HAP-1 (cell line): Measurements from ENCODE around the gene TRRAP.

Experiments
- DNase-seq, 2 experiments: peaks; one replicate each; pipeline ENCODE4 v3.0.0-alpha.2; 2016 to 2020; ENCODE audit warnings: low spot score in 2 of 2
- H3K27me3 ChIP-seq: fragments of 250-450 bp; sonication (Bioruptor Pico); 2 replicates; pipeline ENCODE4 v1.5.1; 2020; ENCODE audit warnings: low read depth, mild to moderate bottlenecking, moderate library complexity
- H3K36me3 ChIP-seq: fragments of 250-450 bp; sonication (Bioruptor Pico); replicated peaks from 2 replicates; pipeline ENCODE4 v1.5.1; 2020; ENCODE audit warnings: mild to moderate bottlenecking
- H3K4me1 ChIP-seq: fragments of 250-450 bp; sonication (Bioruptor Pico); 2 replicates; pipeline ENCODE4 v1.5.1; 2020; ENCODE audit warnings: mild to moderate bottlenecking
- H3K4me3 ChIP-seq: fragments of 250-450 bp; sonication (Bioruptor Pico); 2 replicates; pipeline ENCODE4 v1.5.1; 2020; ENCODE audit warnings: mild to moderate bottlenecking, moderate library complexity
- H3K9me3 ChIP-seq: fragments of 250-450 bp; sonication (Bioruptor Pico); 2 replicates; pipeline ENCODE4 v1.5.1; 2020; ENCODE audit warnings: mild to moderate bottlenecking, moderate library complexity
- in situ Hi-C: fragments of 300-500 bp; cut with MboI; formaldehyde crosslinking; loops from 3 replicates; pipeline ENCODE4 v1.14.3; 2020; ENCODE audit warnings: low sequenced_read_pairs, inconsistent platforms, mixed read lengths

The TRRAP gene

DNA sequence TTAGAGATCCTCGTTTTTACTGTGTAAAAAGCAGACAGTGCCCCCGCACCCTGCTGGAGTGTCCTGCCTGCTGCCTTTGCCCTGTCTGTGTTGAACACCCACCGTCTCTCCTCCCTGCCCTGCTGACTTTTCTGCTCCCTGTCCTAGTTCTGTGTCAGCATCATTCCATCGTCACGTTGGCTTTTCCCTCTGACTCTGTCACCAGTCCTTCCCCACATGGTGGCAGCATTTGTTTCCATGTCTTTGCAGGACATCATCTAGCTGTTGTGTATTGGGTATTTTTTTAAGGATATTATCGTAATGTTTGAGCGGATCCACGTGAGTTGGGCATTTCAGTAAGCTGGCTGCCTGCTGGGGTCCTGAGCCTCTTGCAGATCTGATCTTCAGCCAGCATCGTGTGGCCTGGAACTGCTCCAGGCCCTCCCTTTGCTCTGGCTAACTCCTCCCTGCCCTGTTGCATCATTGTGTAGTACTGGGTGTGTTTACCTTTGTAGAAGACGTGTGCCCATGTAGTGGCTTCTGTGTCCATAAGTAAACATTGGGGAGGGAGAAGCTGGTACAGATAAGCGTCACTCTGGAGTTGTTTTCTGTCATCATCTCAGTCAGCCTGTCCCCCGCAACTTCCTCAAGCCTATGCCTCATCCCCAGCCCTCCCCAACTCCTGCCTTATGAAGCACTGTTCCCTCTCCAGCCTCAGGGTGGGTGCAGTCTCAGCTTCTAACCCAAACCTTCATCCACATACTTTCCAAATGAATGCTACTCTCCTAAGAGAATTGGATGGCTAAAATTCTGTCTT lies 44.3 kb downstream of the TRRAP start:
- H3K9me3 ChIP-seq: no peaks in the 10 kb centered on the region
- peaks cover 78% of the 10 kb centered on the region for H3K36me3 ChIP-seq
- H3K4me3 ChIP-seq: no peak overlapping the region
- in situ Hi-C loops: no loop called here
- DNase-seq: no peak
- H3K4me1 ChIP-seq: no peaks in the 10 kb centered on the region
- no peaks in the 10 kb centered on the region for H3K27me3 ChIP-seq

DNA sequence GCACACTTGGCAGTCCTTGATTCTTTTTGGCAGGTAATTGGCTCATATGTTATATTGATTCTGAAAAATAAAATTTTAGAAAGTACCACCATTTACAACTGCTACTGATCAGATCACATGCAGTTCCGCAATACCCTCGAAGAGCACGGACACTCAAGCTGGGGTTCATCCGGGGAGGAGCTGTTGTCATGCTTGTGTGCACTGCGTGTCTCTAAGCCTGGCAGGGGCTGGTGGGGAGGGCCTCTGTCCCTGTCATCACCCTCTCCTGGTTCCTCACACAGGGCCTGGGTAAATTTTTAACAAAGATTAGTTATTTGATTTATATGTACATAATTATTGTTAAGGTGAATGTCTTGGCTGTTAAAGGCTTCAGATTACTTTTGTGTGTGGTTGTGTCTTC lies 45.2 kb downstream of the TRRAP start:
- no peak overlapping the region for H3K4me3 ChIP-seq
- H3K4me1 ChIP-seq: no peaks in the 10 kb centered on the region
- peaks cover 84% of the 10 kb centered on the region for H3K36me3 ChIP-seq
- in situ Hi-C loops: no loop called here
- H3K9me3 ChIP-seq: no peaks in the 10 kb centered on the region
- no peak for DNase-seq
- no peaks in the 10 kb centered on the region for H3K27me3 ChIP-seq

DNA sequence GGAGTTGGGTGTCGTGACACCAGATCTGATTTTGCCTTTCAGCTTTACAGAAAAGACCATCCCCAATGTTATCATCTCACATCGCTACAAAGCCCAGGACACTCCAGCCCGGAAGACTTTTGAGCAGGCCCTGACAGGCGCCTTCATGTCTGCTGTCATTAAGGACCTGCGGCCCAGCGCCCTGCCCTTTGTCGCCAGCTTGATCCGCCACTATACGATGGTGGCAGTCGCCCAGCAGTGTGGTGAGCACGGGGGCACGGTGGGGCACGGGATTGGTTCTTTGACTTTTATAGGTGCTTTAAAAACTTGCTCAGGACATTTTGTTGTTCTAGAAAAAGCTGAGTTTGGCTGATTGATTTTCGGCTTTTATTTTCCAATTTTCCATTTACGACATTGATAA lies 48.8 kb downstream of the TRRAP start:
- Histone ChIP-seq H3K36me3 (peaks cover 87% of the 10 kb centered on the region), H3K9me3 (no peaks in the 10 kb centered on the region), H3K27me3 (no peaks in the 10 kb centered on the region), H3K4me1 (no peaks in the 10 kb centered on the region), H3K4me3 (no peak overlapping the region)
- DNase-seq: no peak
- in situ Hi-C loops: no loop called here

DNA sequence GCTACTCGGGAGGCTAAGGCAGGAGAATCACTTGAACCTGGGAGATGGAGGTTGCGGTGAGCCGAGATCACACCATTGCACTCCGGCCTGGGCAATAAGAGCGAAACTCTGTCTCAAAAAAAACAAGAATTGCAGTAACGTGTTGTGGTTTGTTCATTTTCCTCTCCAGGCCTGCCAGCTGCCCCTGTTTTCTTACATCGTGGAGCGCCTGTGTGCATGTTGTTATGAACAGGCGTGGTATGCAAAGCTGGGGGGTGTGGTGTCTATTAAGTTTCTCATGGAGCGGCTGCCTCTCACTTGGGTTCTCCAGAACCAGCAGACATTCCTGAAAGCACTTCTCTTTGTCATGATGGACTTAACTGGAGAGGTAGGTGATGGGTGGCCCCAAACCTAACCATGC lies 52.1 kb downstream of the TRRAP start:
- peaks cover 88% of the 10 kb centered on the region for H3K36me3 ChIP-seq
- in situ Hi-C loops: no loop called here
- H3K27me3 ChIP-seq: no peaks in the 10 kb centered on the region
- DNase-seq: no peak
- H3K4me1 ChIP-seq: no peaks in the 10 kb centered on the region
- H3K4me3 ChIP-seq: no peak overlapping the region
- no peaks in the 10 kb centered on the region for H3K9me3 ChIP-seq

DNA sequence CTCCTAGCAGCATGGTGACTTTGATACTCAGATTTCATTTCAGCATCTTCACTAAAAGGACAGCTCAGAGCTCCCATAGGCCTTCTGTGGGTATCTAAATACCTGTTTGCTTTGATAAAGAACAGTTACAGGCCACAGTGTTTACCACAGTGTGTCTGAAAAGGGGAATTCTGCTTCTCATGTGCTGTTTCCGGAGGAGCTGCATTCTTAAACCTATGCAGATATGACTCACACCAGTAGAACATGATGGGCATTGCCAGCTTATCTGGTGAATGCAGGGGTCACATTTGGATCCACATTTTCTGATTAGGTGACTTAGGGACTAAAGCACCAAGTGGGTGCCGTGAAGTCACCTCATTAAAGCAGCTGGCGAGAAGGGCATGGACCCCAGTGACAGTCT lies 52.6 kb downstream of the TRRAP start:
- no peak for DNase-seq
- in situ Hi-C loops: no loop called here
- Histone ChIP-seq H3K9me3 (no peaks in the 10 kb centered on the region), H3K27me3 (no peaks in the 10 kb centered on the region), H3K4me3 (no peak overlapping the region), H3K36me3 (peaks cover 88% of the 10 kb centered on the region), H3K4me1 (no peaks in the 10 kb centered on the region)

DNA sequence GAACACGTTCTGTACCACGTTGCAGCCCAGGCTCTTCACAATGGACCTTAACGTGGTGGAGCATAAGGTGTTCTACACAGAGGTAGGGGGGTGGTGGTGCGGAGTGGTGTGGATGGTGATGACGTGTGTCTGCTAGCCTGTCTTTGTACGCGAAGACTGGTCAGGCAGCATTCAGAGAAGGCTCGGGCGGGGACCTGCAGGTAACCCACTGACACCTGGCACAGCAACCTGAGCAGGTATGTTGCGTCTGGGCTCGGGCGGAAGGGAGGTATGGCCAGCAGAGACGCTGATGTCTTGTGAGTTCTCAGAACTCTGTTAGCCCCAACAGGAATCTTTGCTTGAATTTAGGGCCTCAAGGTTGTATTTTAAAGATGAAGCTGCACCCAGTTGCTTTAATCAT lies 55.0 kb downstream of the TRRAP start:
- no peak for DNase-seq
- in situ Hi-C loops: no loop called here
- no peaks in the 10 kb centered on the region for H3K9me3 ChIP-seq
- H3K27me3 ChIP-seq: no peaks in the 10 kb centered on the region
- H3K4me3 ChIP-seq: no peak overlapping the region
- H3K36me3 ChIP-seq: peaks cover 88% of the 10 kb centered on the region
- no peaks in the 10 kb centered on the region for H3K4me1 ChIP-seq

DNA sequence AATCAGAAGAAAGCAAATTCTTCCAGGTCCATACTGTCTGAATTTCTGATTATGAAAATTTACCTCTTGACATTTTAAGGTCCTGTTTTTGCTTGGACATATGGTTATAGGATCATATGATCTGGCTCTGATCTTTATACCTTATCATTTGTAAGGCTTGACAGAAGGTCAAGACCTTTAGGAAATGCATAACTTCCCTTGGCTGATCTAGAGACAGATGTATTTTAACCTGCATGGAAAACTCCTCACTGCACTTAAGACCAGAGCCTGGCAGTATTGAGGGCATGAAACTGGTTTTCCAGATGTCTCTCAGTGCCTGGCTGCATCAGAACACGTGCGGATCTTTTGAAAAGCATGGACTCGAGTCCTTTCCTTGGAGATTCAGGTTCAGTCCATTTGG lies 55.9 kb downstream of the TRRAP start:
- peaks cover 92% of the 10 kb centered on the region for H3K36me3 ChIP-seq
- in situ Hi-C loops: no loop called here
- no peak overlapping the region for H3K4me3 ChIP-seq
- no peaks in the 10 kb centered on the region for H3K27me3 ChIP-seq
- no peak for DNase-seq
- H3K9me3 ChIP-seq: no peaks in the 10 kb centered on the region
- no peaks in the 10 kb centered on the region for H3K4me1 ChIP-seq

DNA sequence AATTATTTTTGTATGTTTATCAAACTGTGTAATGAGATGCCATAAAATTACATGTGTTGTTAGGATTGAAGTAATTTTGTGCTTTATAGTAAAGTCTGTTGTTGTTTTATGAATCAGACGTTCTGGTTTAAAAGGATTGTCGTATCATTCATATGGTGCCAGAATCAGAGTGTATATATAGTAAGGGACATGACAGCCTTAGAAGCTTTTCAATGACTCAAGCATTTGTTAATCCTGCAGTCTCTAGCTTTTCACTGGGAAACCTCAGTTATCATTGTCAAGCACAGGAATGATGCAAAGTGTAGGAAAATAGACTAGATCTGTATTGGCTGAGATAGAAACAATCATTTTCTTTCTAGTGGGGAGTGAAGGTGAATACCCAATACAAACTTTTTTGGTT lies 57.5 kb downstream of the TRRAP start:
- H3K4me1 ChIP-seq: no peaks in the 10 kb centered on the region
- in situ Hi-C loops: no loop called here
- peaks cover 86% of the 10 kb centered on the region for H3K36me3 ChIP-seq
- H3K4me3 ChIP-seq: no peak overlapping the region
- H3K27me3 ChIP-seq: no peaks in the 10 kb centered on the region
- H3K9me3 ChIP-seq: no peaks in the 10 kb centered on the region
- DNase-seq: no peak

DNA sequence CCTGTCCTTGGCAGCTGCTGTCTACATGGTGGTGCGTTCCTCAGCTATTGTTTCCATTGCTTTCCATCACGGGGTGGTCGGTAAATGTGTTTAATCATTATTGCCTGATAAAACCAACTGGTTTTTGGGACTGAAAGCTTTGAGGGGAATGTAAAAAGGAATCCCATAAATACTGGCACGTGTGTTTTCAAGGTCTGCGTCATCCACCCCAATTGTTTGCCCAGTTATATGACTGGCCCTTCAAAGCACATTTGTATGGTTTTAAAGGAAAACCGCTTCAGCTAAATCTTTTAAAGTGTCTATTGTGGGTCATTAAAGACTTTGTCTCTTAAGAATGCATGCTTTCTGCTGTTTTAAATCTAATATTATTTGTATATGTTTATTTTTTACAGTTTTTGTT lies 65.0 kb downstream of the TRRAP start:
- in situ Hi-C loops: no loop called here
- H3K27me3 ChIP-seq: no peaks in the 10 kb centered on the region
- H3K36me3 ChIP-seq: peaks cover 61% of the 10 kb centered on the region
- no peaks in the 10 kb centered on the region for H3K4me1 ChIP-seq
- no peak for DNase-seq
- H3K9me3 ChIP-seq: no peaks in the 10 kb centered on the region
- no peak overlapping the region for H3K4me3 ChIP-seq

DNA sequence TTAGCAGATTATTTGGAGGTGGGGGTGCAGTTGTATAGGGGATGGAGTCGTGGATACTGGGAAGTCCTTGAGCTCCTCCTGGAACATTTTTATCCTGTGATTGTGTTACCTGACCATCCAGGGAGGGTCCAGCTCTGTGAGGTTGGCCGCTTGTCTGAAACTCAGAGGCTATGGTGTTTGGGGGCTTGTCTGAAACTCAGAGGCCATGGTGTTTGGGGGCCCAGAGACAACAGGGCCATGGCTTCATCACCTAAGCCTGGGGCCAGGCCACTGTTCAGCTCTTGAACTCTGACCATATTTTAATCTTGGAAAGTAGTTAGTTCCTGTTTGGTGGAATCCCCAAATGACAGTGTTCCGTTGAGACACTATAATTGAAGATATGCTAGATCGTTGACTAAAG lies 66.1 kb downstream of the TRRAP start:
- Histone ChIP-seq H3K36me3 (peaks cover 58% of the 10 kb centered on the region), H3K9me3 (no peaks in the 10 kb centered on the region), H3K4me1 (no peaks in the 10 kb centered on the region), H3K4me3 (no peak overlapping the region), H3K27me3 (no peaks in the 10 kb centered on the region)
- in situ Hi-C loops: no loop called here
- no peak for DNase-seq

DNA sequence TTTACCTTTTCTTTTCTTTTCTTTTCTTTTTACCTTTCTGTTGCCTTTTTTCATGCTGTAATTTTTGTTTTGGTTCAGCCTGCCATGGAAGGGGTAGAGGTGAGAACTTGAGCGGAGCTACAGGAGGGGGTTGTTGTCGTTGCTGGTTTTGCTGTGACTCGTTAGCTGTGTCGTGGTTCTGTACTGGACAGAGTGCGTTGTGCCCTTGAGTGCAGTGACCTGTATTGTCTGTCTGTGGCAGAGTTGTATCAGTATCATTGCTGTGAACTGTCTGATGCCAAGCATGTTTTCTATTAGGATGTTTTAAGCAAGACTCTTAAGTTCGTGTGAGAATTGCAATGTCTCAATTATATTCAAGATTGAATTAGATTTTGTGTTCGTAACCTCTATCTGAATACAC lies 67.5 kb downstream of the TRRAP start:
- in situ Hi-C loops: no loop called here
- no peaks in the 10 kb centered on the region for H3K9me3 ChIP-seq

DNA sequence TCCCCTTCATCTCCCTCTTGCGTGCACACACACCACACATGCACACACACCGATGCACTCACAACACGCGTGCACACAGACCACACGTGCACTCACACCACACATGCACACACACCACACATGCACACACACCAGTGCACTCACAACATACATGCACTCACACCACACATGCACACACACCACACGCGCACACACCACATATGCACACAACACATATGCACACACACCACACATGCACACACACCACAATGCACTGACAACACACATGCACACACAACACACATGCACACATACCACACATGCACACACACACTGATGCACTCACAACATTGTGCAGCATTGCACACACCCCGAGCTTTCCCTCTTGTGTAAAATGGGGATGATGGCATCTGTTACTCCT lies 68.1 kb downstream of the TRRAP start:
- no peak overlapping the region for H3K4me3 ChIP-seq
- H3K36me3 ChIP-seq: peaks cover 67% of the 10 kb centered on the region
- no peak for DNase-seq
- H3K9me3 ChIP-seq: no peaks in the 10 kb centered on the region
- no peaks in the 10 kb centered on the region for H3K4me1 ChIP-seq
- no peaks in the 10 kb centered on the region for H3K27me3 ChIP-seq
- in situ Hi-C loops: no loop called here

More for the DNA sequence above, 67.5 kb downstream of the TRRAP start:
- no peaks in the 10 kb centered on the region for H3K4me1 ChIP-seq
- H3K4me3 ChIP-seq: no peak overlapping the region
- no peak for DNase-seq
- peaks cover 66% of the 10 kb centered on the region for H3K36me3 ChIP-seq
- no peaks in the 10 kb centered on the region for H3K27me3 ChIP-seq

DNA sequence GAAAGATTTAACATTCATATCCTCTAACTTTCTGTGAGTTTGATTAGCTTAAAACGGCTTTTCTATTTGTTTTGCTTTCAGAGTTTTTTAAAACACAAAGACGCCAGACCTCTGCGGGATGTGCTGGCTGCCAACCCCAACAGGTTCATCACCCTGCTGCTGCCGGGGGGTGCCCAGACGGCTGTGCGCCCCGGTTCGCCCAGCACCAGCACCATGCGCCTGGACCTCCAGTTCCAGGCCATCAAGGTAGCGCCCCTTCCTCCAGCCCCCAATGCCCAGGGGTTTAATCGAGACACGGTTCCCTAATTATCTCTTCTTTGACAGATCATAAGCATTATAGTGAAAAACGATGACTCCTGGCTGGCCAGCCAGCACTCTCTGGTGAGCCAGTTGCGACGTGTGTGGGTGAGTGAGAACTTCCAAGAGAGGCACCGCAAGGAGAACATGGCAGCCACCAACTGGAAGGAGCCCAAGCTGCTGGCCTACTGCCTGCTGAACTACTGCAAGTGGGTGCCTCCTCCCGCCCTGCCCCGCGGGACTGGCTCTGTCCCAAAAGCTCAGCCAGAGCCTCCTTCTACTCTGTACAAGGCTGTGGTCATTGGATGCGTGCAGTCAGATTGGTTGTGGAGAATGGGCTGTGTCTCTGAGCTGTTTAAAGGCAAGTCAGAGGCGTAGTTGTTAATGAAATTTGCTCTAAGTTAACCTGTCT lies 71.2 kb downstream of the TRRAP start:
- DNase-seq: no peak
- H3K27me3 ChIP-seq: no peaks in the 10 kb centered on the region
- H3K36me3 ChIP-seq: peaks cover 65% of the 10 kb centered on the region
- no peaks in the 10 kb centered on the region for H3K9me3 ChIP-seq
- H3K4me1 ChIP-seq: no peaks in the 10 kb centered on the region
- no peak overlapping the region for H3K4me3 ChIP-seq
- in situ Hi-C loops: no loop called here

DNA sequence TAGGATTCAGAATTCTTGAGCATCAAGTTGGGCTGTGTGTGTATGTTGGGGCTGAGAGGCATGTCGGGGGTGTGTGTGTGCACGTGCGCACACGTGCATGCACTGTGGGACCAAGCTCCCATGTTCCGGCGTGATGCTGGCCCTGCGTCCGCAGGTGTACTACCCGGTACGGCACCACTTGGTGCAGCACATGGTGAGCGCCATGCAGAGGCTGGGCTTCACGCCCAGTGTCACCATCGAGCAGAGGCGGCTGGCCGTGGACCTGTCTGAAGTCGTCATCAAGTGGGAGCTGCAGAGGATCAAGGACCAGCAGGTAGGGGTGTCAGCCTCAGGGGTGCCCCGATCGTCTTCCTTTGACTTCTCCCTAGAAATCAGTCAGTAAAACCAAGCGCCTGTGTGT lies 77.7 kb downstream of the TRRAP start:
- no peaks in the 10 kb centered on the region for H3K27me3 ChIP-seq
- H3K4me1 ChIP-seq: peaks cover 2% of the 10 kb centered on the region; the same call in 1 of the 2 replicates
- H3K36me3 ChIP-seq: peaks cover 82% of the 10 kb centered on the region
- in situ Hi-C loops: no loop called here
- no peaks in the 10 kb centered on the region for H3K9me3 ChIP-seq
- no peak for DNase-seq
- no peak overlapping the region for H3K4me3 ChIP-seq
